VCaP (cell line): ENCODE measurements around the gene SLC30A9.

ENCODE experiments used
- H3K27ac ChIP-seq: fragments of 450-650 bp; 2 replicates; pipeline ENCODE4 v1.5.1; 2017
- CTCF ChIP-seq: fragments of 450-650 bp; conservative IDR thresholded peaks from 2 replicates; pipeline ENCODE4 v1.5.1; 2017; ENCODE audit warnings: mild to moderate bottlenecking, moderate library complexity

Gene SLC30A9

DNA sequence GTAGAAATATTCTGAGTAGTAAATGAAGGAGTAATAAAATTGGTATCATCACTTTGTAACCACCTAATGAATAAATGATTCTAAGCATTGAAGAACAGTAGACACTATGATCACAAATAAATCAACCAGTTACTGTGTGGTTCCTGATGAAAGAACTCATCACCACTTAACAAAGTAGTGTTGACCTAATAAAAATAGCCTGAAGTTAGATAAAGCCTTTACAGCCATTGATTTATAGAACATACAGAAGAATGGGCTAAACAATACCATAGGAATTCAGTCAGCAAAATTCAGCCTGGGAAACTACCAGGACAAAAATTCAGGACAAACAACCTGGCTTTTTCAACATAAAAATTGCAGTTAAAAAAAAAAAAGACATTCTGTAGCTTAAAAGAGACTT, 9.0 kb downstream of the SLC30A9 start:
- TF ChIP-seq CTCF, result no peak

DNA sequence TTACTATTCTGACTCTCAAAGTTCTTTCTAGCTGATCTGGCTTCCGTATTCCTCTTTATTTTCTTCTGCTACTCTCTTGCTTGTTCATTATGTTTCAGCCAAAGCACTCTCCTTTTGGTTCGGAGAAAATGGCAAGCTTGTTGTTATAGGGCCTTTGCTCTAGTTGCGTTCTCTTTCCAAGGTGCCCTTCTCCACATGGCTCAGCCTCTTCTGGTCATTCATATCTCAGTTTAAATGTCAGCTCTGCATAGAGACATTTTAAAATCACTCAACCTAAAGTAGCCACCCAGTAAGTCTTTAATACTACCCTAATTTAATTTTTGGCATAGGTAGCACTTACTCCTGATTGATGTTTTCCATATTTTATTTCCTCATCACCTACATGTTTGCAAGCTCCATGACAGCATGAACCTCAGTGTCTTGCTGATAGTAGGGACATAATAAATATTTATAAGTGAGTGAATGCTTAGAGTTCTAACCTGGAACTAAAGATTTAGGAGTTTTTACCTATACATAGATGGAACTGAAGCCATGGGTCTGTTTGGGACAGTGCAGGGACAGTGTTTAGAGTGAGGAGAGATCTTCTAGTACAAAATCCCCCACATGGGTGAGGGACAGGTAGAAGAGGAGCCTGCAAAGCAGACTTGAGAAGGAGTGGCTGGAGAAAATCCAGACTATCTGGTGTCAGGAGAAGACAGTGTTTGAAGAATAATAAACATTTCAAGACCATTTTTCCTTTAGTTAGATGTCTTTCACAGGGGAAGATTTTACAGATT, 17.9 kb downstream of the SLC30A9 start:
- TF ChIP-seq CTCF, result no peak
- no peak overlapping the region for H3K27ac ChIP-seq

More for the DNA sequence above, 9.0 kb downstream of the SLC30A9 start:
- H3K27ac ChIP-seq, result no peak overlapping the region

- no peak for TF ChIP-seq CTCF
- no peak overlapping the region for H3K27ac ChIP-seq
Observed at GRCh38 chr4:42015438-42015837, 25.1 kb downstream of the SLC30A9 start.

DNA sequence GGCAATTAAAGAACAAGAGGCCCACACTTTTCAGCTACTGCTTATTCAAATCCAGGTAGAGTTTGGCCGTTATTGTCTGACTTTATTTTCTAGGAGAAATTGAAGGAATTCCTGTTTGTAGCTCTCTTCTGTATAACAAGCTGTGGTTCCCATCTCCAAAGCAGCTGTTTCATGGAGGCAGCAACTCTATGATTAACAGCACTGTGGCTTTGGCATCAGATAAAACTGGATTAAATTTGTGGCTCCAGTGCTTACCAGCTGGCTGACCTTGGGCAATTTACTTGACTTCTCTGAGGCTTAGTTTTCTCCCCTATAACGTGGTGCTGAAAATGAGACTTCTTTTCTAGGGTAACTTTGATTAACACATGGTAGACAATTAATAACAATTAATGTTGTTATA, 28.1 kb downstream of the SLC30A9 start:
- no peak for TF ChIP-seq CTCF
- no peak overlapping the region for H3K27ac ChIP-seq

GRCh38 chr4:42048394-42048793, 58.1 kb downstream of the SLC30A9 start:
- peak overlapping the region; percentile 80 for H3K27ac ChIP-seq
- no peak for TF ChIP-seq CTCF

GRCh38 chr4:42050516-42051249, 60.4 kb downstream of the SLC30A9 start:
- TF ChIP-seq CTCF, result peak; percentile 48
- peak overlapping the region; percentile 80 for H3K27ac ChIP-seq

DNA sequence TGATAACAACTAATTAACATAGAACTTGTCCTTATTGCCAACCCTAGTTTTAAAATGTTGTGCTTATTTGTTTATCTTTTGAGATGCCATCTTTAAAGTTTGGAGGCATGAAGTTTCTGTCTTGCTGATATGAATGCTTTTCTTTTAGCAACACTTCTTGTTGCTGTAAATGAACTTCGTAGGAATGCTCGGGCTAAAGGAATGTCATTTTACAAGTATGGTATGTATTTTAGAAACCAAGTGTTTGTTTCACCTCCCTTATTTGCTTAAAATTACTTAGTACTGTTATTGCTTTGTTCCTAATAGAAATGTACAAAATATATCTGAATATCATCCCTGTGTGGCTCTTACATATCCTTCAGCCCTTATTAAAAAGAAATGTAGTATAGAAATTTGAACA, 76.1 kb downstream of the SLC30A9 start:
- TF ChIP-seq CTCF, result no peak
- H3K27ac ChIP-seq, result no peak overlapping the region
